Fibroblast of skin of scalp (primary cell): ENCODE data around the gene TEKT5. TPM values are rescaled to one million over a fixed set of nuclear protein-coding genes. Genes with fewer than 3 reads are reported as not detected.
"Not testable (repeated sequence)": the region's sequence is repeated elsewhere in the genome, so short reads cannot be mapped to it uniquely, and the experiment has no call there.

Experiments used
- DNase-seq: peaks from one replicate; pipeline ENCODE4 v3.0.0-alpha.2; 2013
- polyA plus RNA-seq, 2 experiments: library from polyadenylated mRNA; unstranded; fragments of 120-200 nt; gene quantifications; one replicate each; pipeline ENCODE4 v1.2.1, GENCODE V29; 2013; ENCODE audit not compliant: insufficient read length in 2 of 2

Gene TEKT5
- not detected for polyA plus RNA-seq (2013, experiment 1 of 2; ENCODE audit: insufficient read length)
- not detected for polyA plus RNA-seq (2013, experiment 2 of 2; ENCODE audit: insufficient read length)

GRCh38 chr16:10694830-10695229 lies at the start of gene TEKT5:
Gene TEKT5 (minus strand): TSS chr16:10694930. CDS start chr16:10694873, 57 bp downstream.
- no peak for DNase-seq

GRCh38 chr16:10743610-10744369 lies 49.1 kb upstream of the TEKT5 start, which contains the start of gene NUBP1:
Gene NUBP1 (plus strand): TSS chr16:10743842. CDS start chr16:10743864, 22 bp downstream.
- peak; percentile 98 for DNase-seq

- no peak for DNase-seq
These were observed 48.5 kb upstream of the TEKT5 start for GRCh38 chr16:10743227-10743609.

GRCh38 chr16:10741844-10742243 lies 47.1 kb upstream of the TEKT5 start:
- DNase-seq = no peak

GRCh38 chr16:10741249-10741648 lies 46.5 kb upstream of the TEKT5 start:
- DNase-seq = not testable (repeated sequence)

- DNase-seq = no peak
These were observed 46.1 kb upstream of the TEKT5 start for GRCh38 chr16:10740845-10741208.

- no peak for DNase-seq
These were observed 45.5 kb upstream of the TEKT5 start for GRCh38 chr16:10740000-10740844.

GRCh38 chr16:10738231-10739077 lies 43.7 kb upstream of the TEKT5 start:
- peak; percentile 72 for DNase-seq

- DNase-seq = peak; percentile 64
These were observed 42.4 kb upstream of the TEKT5 start for GRCh38 chr16:10737068-10737625.

GRCh38 chr16:10731790-10732189 lies 37.1 kb upstream of the TEKT5 start:
- DNase-seq = no peak

GRCh38 chr16:10729104-10730048 lies 34.6 kb upstream of the TEKT5 start:
- DNase-seq = peak; percentile 30

GRCh38 chr16:10728003-10728887 lies 33.5 kb upstream of the TEKT5 start:
- no peak for DNase-seq

- DNase-seq = no peak
These were observed 14.2 kb upstream of the TEKT5 start for GRCh38 chr16:10708969-10709368.

GRCh38 chr16:10699756-10700155 lies 5.0 kb upstream of the TEKT5 start:
- DNase-seq = no peak

GRCh38 chr16:10694306-10694705 lies 424 bp downstream of the TEKT5 start:
- DNase-seq = no peak

GRCh38 chr16:10693889-10694288 lies 841 bp downstream of the TEKT5 start:
- no peak for DNase-seq

GRCh38 chr16:10692470-10692869 lies 2.3 kb downstream of the TEKT5 start:
- no peak for DNase-seq

GRCh38 chr16:10688726-10689125 lies 6.0 kb downstream of the TEKT5 start:
- no peak for DNase-seq

GRCh38 chr16:10688291-10688690 lies 6.4 kb downstream of the TEKT5 start:
- no peak for DNase-seq

- DNase-seq = no peak
These were observed 9.0 kb downstream of the TEKT5 start for GRCh38 chr16:10685709-10686108.
